GM12891 (cell line): Measurements from ENCODE around the gene ZNF236. TPM values are rescaled to one million over a fixed set of nuclear protein-coding genes. Genes with fewer than 3 reads are reported as not detected.
A peak's percentile ranks its signal among the peaks of the same experiment; 100 is the strongest.
"Not testable (repeated sequence)": the region's sequence is repeated elsewhere in the genome, so short reads cannot be mapped to it uniquely, and the experiment has no call there.

Source experiments
- DNase-seq: peaks from one replicate; pipeline ENCODE4 v3.0.0; 2011; ENCODE audit warnings: low spot score; ENCODE audit not compliant: insufficient read length
- FAIRE-seq: peaks from 2 replicates; lab custom pipeline; 2011; peaks lifted over from hg19 to GRCh38; lab: Jason Lieb, UNC
- PAX5 ChIP-seq: IDR thresholded peaks from 2 replicates; pipeline ENCODE4 v1.6.1; 2011; ENCODE audit warnings: low read length, moderate library complexity, mild to moderate bottlenecking; ENCODE audit not compliant: insufficient read depth, severe bottlenecking
- POLR2A ChIP-seq: IDR thresholded peaks from 2 replicates; pipeline ENCODE4 v1.6.1; 2011; ENCODE audit warnings: low read depth, low read length, control low read depth
- POLR2AphosphoS5 ChIP-seq: IDR thresholded peaks from 2 replicates; pipeline ENCODE4 v1.6.1; 2011; ENCODE audit warnings: low read depth, low read length, control low read depth
- POU2F2 ChIP-seq: IDR thresholded peaks from 2 replicates; pipeline ENCODE4 v1.6.1; 2011; ENCODE audit warnings: low read depth, mild to moderate bottlenecking, control low read depth, low read length, moderate library complexity
- SPI1 ChIP-seq: IDR thresholded peaks from 2 replicates; pipeline ENCODE4 v1.6.1; 2011; ENCODE audit warnings: low read depth, low read length, control low read depth
- TAF1 ChIP-seq: IDR thresholded peaks from 2 replicates; pipeline ENCODE4 v1.6.1; 2011; ENCODE audit warnings: low read depth, low read length, control low read depth
- polyA plus RNA-seq: library from polyadenylated mRNA; unstranded; fragments of >200 nt; gene quantifications from one replicate; pipeline ENCODE4 v1.2.1, GENCODE V29; 2012; ENCODE audit warnings: low read depth, missing spikeins, inconsistent platforms; ENCODE audit not compliant: missing spikeins

The ZNF236 gene
- 2.4 TPM for polyA plus RNA-seq

GRCh38 chr18:76822506-76823160 lies at the start of gene ZNF236:
Gene ZNF236, plus strand, starts transcription at chr18:76822557. Its CDS starts 51 bp downstream, at chr18:76822608.
- FAIRE-seq = peak; percentile 89
- TF ChIP-seq POLR2A = no peak; the same call in 1 of the 2 replicates
- peak; percentile 19; the same call in 1 of the 2 replicates for TF ChIP-seq POU2F2
- peak; percentile 34 for TF ChIP-seq PAX5
- peak; percentile 81 for TF ChIP-seq TAF1
- 0 out of 2 replicates have a peak, but pooled peaks have one; percentile 47 for TF ChIP-seq POLR2AphosphoS5
- DNase-seq = peak; percentile 66

- TF ChIP-seq POLR2AphosphoS5 = no peak
- TF ChIP-seq POLR2A = no peak
- no peak for TF ChIP-seq POU2F2
- no peak for TF ChIP-seq SPI1
- TF ChIP-seq PAX5 = no peak
- no peak for TF ChIP-seq TAF1
- DNase-seq (no peak), FAIRE-seq (no peak)
These were observed 49.7 kb upstream of the ZNF236 start for GRCh38 chr18:76772665-76773064.

GRCh38 chr18:76777036-76777435 lies 45.3 kb upstream of the ZNF236 start:
- not testable (repeated sequence) for DNase-seq, FAIRE-seq

- TF ChIP-seq PAX5 = no peak
- DNase-seq (no peak), FAIRE-seq (no peak)
These were observed 38.4 kb upstream of the ZNF236 start for GRCh38 chr18:76783786-76784484.

- no peak for FAIRE-seq
- no peak for TF ChIP-seq POLR2A
- TF ChIP-seq SPI1 = no peak
- TF ChIP-seq PAX5 = no peak
- TF ChIP-seq POU2F2 = no peak
- TF ChIP-seq TAF1 = no peak
- TF ChIP-seq POLR2AphosphoS5 = no peak
- no peak for DNase-seq
These were observed 36.5 kb upstream of the ZNF236 start for GRCh38 chr18:76785872-76786271.

GRCh38 chr18:76788571-76789317 lies 33.6 kb upstream of the ZNF236 start:
- no peak for FAIRE-seq
- TF ChIP-seq POU2F2 (no peak), POLR2AphosphoS5 (no peak), TAF1 (no peak), SPI1 (no peak), PAX5 (no peak), POLR2A (no peak)
- DNase-seq = no peak

GRCh38 chr18:76791106-76791505 lies 31.3 kb upstream of the ZNF236 start:
- FAIRE-seq = no peak
- DNase-seq = no peak
- no peak for TF ChIP-seq POU2F2
- no peak for TF ChIP-seq POLR2A
- no peak for TF ChIP-seq TAF1
- TF ChIP-seq POLR2AphosphoS5 = no peak
- TF ChIP-seq PAX5 = no peak
- TF ChIP-seq SPI1 = no peak

GRCh38 chr18:76791642-76792041 lies 30.7 kb upstream of the ZNF236 start:
- no peak for FAIRE-seq
- no peak for DNase-seq
- TF ChIP-seq POLR2A (no peak), SPI1 (no peak), POLR2AphosphoS5 (no peak), POU2F2 (no peak), PAX5 (no peak)

- DNase-seq (no peak), FAIRE-seq (no peak)
- TF ChIP-seq POLR2AphosphoS5 = no peak
- TF ChIP-seq PAX5 = no peak
- TF ChIP-seq POLR2A = no peak
These were observed 28.0 kb upstream of the ZNF236 start for GRCh38 chr18:76794326-76794725.

- FAIRE-seq = peak; percentile 87
- TF ChIP-seq POLR2A (no peak), POLR2AphosphoS5 (no peak), POU2F2 (no peak), SPI1 (no peak), TAF1 (no peak), PAX5 (no peak)
These were observed 20.5 kb upstream of the ZNF236 start for GRCh38 chr18:76801567-76802505.

More at GRCh38 chr18:76801567-76802505, 20.5 kb upstream of the ZNF236 start:
- DNase-seq = peak; percentile 88
